HG03025 (cell line): Measurements from ENCODE around the gene PDLIM5.
A peak's percentile ranks its signal among the peaks of the same experiment; 100 is the strongest.

Source experiments
- ATAC-seq: cut with Tn5 transposase; IDR thresholded peaks from one replicate; pipeline ENCODE4 v1.9.1; 2021; ENCODE audit warnings: mild to moderate bottlenecking, moderate library complexity; ENCODE audit not compliant: unreplicated experiment, low FRiP score

PDLIM5 gene

DNA sequence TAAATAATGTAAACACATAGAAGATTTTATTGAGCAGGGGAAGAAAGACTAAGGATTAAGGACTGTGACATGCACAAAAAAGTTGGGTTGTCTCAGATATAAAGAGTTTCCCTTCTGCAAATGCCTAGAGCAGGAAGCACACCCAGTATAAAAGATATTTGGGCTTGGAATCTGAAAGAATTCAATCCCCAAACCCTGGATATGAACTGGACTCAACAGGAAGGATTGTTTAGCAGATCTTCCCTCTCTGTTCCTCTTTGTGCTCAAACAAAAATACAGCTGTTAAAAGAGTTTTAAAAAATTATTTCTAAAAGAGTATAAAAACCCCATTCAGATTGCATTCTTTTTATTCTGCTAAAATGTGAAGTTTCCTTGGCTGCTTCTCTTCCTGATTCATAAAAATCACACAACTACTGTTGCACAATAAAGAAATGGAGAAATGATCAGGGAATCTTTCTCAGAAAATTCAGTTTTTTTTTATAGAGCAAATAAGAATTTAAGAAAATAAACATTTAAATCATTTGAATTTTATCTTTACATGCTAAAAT is 71.4 kb downstream of the PDLIM5 start:
- no peak for ATAC-seq

DNA sequence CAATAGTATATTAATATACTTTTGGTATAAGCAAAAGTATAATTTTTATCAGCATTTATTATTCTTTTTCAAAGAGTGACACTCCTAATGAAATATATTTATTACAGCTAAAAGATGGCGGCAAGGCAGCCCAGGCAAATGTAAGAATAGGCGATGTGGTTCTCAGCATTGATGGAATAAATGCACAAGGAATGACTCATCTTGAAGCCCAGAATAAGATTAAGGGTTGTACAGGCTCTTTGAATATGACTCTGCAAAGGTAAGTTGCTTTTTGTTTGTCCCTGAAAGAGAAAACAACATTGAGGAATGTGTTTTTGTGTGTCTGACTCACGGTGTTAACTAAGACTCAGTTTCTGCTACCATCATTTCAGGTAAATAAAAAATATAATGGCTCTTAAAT is 71.9 kb downstream of the PDLIM5 start:
- ATAC-seq: no peak

DNA sequence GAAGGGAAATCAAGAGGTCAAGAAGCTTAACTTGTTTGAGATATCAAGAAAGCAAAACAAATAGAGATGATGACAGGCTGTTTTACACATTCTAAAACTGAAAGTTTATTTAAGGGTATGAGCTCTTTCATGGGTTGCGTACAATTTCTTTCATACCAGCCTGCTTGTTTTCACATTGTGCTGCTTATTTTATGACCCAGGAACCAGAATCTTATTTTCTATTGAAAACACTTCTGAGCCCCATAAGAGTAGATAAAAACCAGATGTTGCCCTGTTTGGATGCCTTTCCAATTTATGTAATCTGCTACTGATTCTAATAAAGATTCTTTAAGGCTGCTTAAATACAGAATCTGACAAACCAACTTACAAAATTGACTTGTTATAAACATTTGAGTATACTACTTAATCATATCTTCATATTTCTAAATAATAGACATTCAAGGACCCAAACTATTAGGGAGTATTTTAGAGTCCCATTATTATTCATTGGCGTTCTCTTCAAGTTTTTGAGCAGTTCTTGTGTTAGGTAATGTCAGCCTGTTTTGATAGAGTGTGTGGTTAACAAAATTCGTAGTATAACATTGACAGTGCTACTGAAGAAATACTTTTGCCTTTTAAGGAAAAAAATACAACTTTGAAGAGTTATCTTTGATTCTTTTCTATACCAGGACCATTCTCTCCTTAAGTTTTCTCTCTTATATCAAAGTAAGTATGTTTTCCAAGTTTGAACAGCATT is 74.4 kb downstream of the PDLIM5 start:
- ATAC-seq: no peak

DNA sequence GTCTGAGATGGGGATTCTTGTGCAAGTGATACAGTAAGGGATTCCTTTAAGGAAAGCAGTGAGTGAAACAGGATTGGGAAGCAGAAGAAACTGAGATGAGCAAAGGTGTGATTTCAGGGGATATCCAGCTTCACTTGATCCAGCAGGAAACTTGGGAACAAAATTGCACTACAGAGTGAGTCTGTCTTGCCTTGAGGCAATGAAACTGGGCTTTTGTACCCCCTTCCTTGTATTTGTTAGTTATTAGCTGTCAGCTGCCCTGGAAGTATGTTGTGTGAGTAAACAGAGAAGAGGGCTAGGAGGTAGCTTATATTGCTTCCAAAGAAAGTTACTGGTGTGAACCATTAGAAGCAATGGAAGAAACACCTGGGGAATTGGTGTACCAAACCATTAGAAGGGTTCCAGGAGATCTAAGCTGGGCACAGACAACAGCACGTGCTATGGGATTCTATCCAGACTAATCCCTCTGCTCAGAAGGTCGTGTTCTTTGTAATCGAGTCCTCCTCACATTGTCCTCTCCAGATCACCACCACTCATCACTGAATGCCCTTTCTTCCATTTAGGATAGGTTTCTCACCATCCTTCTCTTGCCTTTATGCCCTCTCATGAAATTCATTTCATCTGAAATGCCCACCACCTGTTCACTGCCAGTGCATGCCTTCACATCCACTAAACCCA is 76.0 kb downstream of the PDLIM5 start:
- ATAC-seq: no peak

DNA sequence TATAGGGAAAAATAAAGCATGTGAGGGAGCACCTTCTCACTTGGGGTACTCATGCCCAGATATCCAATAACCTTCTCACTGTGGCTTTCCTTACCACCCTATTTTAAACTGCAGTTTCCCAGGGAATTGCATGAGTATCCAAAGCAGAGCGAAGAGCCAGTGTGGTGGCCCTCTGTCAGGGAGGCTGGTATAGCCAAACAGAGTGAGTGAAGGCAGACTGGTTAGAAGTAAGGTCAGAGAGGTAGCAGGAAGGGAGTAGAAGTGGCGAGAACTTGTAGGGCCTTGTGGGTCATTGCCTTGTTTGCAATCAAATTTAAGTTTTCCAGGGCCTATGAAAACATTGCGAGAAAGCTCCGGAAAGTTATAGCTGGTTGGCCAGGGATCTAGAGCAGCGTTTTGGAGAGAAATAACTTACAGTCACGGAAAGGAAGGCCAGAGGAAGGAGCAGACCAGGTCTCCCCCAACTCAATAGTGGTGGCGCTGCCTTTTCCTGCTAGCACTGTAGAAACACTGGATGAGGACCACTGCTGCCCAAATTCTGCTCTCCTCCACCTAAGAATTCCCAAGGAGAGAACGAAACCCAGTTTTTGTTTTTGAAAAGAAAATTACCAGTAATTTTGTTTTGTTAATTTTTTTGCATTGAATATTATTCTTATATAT is 77.2 kb downstream of the PDLIM5 start:
- no peak for ATAC-seq

DNA sequence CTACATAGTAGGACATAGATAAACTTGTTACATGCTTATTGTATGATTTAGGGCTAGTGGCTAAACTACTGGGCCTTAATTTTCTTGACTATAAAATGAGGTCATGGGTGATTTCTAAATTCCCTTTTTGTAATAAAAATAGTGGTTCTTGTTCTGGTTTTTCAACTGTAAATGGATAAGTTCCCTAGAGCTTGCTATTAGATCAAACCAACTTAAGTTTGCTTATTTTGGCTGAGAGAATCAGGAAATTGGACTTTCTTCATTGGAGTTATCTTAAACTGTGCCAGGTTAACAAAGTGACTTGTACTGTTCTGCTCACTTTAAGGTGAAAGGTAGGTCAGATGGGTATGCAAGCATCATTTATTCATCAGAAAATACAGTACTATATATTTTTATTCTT is 78.3 kb downstream of the PDLIM5 start:
- no peak for ATAC-seq

DNA sequence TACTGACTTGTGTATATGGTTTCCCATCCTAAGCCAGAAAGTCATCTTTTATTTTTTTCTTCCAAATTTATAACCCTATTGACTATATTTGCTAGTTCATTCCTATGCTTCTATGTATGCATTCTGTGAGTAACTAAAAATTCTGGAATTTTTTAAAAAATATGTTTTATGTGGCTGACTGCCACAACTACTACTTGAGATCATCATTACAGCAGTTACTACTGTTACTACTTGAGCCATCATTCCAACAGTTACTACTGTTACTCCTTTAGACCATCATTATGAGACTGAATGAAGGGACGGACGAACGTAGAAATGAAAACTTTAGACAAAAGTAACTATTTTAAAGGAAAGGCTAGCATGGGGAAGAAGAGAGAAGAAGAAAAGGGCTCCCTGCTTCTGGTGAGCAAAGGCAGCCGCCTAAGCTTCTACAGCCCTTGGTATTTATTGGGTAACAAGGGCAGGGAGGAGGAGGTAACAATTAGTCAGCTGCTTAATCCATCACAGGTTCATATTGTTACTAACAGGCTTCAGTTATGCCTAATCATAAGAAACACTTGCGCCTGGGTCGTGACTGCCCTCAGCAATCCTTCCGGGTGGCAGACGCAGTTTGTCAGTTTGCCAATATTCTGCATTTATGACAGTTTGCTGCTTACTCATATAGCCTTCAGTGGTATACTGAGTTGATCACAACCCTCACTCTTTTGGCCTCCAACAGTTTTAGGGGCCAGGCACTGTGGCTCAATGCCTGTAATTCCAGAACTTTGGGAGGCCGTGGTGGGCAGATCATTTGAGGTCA is 80.4 kb downstream of the PDLIM5 start:
- ATAC-seq: no peak

DNA sequence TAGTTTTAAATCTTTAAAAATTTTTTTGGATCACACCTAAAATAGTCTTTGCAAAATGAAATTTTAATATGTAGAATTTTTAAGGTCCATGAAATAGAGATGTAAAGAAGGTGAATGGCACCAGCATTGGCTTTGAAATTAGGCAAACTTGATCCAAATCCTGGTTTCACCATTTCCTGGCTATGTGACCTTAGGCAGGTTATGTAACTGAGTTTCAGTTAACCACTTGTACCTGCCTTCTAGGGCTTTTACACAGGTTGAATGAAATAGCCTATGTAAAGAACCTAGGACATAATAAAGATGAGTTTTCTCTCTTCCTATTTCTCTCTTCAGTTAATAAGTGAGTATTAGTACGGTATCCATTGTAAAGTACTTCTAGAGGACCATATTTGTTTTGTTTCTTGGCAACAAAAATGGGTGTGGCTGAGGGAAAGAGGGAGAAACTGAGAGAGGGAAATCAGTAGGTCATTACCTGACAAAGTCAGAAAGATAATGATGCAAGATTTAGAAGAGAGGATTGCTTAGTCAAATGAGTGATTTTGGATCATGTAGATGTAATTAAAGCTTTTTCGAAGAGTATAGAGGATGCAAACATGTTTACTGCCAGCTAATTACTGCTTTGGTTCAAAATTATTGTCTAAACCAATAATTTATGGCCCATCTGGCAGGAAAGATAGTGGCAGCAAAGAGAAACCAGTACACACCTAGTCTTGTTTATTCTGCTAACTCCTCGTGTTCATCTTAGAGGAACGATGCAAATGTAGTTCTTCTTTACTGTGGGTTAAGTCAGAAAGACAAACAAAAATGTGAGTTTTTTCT is 81.9 kb downstream of the PDLIM5 start:
- no peak for ATAC-seq

DNA sequence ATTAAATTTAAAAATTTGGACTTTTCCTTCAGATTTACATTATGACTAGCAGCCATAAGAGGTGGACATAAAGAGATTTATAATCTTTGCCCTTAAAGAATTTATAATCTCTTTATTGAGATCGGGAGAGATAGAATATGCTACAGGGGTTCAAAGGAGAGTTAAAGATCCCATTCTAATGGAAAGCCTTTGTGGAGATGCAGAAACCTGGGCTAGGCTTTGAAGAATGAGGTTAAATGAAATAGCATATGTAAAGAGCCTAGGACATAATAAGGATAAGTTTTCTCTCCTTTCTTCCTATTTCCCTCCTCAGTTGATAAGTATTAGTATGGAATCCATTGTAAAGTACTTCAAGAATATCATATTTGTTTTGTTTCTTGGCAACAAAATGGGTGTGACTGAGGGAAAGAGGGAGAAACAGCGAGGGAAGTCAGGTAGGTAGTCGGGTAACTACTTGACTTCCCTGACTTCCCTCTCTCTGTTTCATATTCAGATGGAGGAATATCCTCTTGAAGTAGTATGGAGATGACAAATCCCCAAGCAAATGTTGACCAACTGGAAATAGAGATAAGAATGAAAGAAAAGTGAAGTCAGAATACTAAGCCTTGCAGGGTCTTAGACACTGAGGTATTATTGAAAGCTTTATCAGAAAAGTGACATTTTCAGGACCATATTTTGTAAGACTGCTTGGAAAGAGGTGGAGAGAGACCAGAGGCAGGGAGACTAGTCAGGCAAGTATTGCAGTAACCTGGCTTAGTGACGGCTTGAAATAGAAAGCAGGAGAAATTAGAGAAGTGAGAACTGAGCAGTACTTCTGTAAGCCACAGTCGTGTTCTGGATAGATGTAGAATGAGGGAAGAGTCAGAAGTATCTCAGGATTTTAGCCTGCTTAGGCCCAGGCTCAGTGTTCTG is 82.9 kb downstream of the PDLIM5 start:
- peak; percentile 97 for ATAC-seq

DNA sequence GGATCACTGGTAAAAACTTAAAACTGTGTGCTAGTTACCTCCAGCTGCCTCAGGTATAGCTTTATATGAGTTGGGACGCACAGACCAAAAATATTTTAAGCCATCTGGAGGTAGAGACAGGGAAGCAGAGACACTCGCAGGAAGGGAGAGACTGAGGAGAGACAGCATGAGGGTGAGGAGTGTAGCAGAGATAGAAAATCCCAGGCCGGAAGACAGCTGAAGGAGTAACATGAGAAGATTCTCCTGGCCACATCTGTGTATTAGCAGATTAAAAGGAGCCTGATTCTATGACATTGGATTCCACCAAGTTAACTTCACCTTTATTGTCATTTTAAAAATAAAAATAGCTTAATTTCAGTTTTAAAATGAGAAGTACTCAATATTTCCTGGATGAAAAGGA is 84.3 kb downstream of the PDLIM5 start:
- no peak for ATAC-seq

DNA sequence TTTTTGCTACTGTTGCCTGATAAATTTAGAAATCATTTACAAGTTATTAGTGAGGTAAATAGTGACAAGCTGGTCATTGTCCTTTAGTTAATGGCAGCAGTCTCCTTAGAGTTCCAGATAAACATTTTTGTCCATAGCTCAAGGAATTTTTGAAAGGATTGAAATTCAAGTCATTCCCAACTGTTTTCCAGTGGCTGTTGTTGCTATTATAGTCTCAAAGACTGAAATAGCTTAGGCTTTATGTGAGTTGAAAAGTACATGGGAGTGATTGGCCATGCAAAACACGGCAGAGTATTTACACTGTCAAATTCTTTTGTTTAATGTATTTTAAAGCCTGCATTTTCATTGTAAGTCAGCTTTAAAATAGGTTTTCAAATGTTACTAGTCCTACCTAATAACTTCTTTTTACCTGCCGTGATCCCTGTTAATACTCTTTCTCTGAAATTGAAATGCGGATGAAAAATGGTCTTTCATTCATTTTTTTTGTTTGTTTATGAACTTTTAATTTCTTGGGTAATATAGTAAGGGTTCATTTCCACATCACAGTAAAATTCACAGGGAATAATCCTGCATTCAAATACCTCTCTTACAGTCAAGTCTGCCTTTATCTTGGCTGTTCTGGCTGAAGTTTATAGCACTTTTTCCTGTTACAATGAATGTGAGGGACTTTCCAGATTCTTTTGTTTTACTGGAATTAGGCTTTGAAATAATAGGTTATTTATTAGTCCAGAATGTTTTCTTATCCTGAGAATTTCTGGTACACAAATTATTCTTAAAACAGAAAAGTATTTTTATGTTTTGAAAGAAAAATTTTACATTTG is 85.1 kb downstream of the PDLIM5 start:
- no peak for ATAC-seq

DNA sequence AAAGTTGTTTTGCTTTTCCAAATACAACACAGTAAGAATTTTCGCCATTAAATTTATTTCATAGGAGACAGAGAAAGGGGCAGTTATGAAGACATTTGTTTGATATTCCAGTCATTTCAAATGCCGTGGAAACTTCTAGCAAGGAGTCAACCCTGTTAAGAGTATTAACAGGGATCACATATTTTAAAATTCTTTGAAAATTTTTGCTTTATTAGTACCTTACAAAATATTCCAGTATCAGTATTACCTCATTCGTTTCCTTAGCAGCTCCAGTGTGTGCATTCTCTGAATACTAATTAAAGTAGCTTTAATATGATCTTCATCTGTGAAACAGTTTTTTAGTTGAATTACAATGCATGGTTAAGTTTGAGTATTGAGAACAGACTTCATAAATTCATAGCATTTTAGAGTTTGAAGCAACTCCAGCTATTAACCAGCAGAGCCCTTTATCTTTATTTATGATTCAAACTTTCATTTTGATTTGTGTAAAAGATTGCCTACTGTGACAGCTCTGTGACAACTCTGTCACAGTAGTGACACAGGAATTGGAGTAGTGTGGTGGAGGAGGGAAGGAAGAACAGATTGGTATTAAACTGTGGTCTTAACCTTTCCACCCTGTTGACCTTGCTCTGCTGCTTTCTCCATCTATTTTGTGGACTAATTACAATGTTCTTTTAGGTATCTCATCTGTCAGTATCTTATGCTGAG is 86.3 kb downstream of the PDLIM5 start:
- ATAC-seq: no peak

DNA sequence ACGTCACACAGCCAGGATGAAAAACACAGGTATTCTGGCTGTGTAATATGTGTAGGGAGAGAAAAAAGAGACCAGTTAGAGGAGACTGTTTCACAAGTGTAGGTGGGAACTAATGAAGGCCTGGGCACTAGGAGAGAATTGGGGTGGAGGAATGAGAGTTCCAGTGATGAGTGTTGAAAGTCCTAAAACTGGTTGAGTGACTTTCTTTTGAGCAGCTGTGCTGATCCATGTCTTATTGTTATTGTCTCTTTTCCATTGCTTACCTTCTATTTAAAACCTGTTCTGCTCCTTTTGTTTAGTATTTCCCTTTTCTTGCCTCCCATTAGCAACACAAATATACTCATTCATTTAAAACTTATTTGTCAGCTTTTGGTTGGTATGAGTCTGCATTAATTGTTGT is 88.7 kb downstream of the PDLIM5 start:
- ATAC-seq: no peak

DNA sequence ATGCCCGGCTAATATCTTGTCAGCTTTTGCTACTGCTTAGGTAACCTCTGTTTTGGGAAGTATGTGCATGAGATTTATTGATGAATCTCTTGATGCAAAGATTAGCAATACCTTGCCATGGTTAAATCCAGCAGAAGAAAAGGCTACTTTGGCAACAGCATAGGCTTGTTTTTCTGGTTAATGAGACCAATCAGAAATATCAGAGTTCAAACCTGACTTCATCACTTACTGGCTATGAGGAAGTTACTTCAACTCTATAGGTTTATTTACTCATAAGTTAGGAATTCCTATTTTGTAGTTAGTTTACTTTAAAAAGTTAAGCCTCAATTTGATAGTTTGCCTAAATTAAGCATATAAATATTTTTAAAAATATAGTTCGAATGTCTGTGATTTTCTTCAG is 93.1 kb downstream of the PDLIM5 start:
- ATAC-seq: no peak

DNA sequence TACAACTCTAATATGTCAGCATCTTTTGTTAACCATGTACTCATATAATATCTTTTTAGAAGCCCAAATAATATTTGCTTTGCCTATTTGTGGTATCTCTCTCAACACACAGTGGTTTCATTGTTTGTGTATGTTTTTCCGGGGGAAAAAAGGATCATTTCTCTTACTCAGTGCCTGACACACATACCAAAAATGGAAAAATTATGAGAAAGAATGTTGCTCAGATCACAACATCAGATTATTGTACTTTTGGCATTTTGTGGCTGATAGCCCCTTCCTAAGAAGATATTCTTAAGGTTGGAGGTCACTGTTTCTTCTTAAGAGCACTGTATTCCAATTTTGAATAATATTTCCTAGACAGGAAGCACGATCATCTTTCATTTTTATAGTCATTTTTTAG is 93.6 kb downstream of the PDLIM5 start:
- ATAC-seq: no peak

DNA sequence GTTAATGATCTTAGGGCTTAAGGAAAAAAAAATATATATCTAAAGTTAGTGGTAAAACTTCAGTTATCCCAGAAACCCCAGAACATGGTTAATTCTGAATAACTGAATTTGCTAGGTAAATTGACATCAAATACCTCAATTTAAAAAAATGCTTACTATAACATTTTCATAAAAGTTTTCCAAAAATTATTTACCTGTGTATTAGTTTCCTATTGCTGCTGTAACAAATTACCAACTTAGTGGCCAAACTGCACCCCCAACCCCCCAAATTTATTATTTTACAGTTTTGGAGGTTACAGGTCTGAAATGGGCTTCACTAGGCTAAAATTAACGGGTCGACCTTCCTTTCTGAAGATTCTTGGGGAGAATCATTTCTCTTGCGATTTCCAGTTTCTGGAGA is 95.2 kb downstream of the PDLIM5 start:
- ATAC-seq: no peak

DNA sequence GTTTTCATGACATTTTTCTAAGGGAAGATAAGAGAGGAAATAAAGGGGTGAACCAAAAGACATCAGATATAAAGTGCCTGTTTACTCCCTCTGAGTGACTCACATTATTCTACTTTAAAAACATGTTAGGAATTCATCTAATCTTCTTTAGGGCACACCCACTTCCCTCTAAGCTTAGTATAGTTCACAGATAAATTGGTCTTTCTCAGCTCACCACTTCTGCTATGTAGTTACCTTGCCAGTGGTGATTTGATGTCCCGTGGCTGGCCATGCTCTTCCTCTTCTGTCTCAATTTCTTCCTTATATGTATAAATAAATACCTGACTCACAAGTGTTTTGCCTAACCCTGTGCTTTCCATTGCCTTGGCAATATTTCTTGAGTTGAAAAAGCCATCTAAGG is 96.8 kb downstream of the PDLIM5 start:
- ATAC-seq: no peak
